ENCODE measurements around the gene FAM25G. TPM values are rescaled to one million over a fixed set of nuclear protein-coding genes. Genes with fewer than 3 reads are reported as not detected.

FAM25G gene
- total and polyA plus RNA-seq, 2 donors (not counting 3 experiments of a cell fraction or from before 2014, with no cell fraction given): not detected

DNA sequence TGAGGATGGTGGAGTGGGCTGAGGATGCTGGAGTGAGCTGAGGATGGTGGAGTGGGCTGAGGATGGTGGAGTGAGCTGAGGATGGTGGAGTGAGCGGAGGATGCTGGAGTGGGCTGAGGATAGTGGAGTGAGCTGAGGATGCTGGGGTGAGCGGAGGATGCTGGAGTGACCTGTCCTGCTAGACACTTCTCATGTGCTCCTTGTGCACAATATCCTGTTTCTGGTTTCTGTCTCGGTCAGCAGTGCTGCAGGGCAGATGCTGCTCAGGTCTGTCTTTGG lies 36.8 kb downstream of the FAM25G start:
- no peaks in the 10 kb centered on the region for H3K9me3 ChIP-seq (replicated peaks; ENCODE audit: control insufficient read depth, insufficient read depth, low read length)
- no peak overlapping the region for H2AFZ ChIP-seq (ENCODE audit: low read depth, low read length)
- H3K9me1 ChIP-seq (replicated peaks; ENCODE audit: control insufficient read depth, extremely low read depth, insufficient read depth, low read length): no peaks in the 10 kb centered on the region
- CTCF ChIA-PET: no interaction called here
- H3K9ac ChIP-seq (replicated peaks; ENCODE audit: extremely low read depth, insufficient read depth, low read length): no peak overlapping the region
- BruUV-seq (replicated peaks): no TSS peak
- no peak overlapping the region for H3K27ac ChIP-seq (ENCODE audit: insufficient read depth, low read depth, low read length)
- no peaks in the 10 kb centered on the region for H3K79me2 ChIP-seq (ENCODE audit: control insufficient read depth, insufficient read depth, low read length)
- H3K4me3 ChIP-seq (replicated peaks in 1 of 3; ENCODE audit: insufficient read depth in 1 of 3, low read depth in 1 of 3, low read length in 3 of 3): no peak overlapping the region
- dilution Hi-C loops (cut with MboI; ENCODE audit: extremely low pct_ligation_motif_present, low sequenced_read_pairs): no loop called here
- H3K4me2 ChIP-seq (ENCODE audit: insufficient read depth, low read length): no peak overlapping the region
- TF ChIP-seq, protein P1, sequence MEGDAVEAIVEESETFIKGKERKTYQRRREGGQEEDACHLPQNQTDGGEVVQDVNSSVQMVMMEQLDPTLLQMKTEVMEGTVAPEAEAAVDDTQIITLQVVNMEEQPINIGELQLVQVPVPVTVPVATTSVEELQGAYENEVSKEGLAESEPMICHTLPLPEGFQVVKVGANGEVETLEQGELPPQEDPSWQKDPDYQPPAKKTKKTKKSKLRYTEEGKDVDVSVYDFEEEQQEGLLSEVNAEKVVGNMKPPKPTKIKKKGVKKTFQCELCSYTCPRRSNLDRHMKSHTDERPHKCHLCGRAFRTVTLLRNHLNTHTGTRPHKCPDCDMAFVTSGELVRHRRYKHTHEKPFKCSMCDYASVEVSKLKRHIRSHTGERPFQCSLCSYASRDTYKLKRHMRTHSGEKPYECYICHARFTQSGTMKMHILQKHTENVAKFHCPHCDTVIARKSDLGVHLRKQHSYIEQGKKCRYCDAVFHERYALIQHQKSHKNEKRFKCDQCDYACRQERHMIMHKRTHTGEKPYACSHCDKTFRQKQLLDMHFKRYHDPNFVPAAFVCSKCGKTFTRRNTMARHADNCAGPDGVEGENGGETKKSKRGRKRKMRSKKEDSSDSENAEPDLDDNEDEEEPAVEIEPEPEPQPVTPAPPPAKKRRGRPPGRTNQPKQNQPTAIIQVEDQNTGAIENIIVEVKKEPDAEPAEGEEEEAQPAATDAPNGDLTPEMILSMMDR (IDR thresholded peaks at IDR 0.05; ENCODE audit: extremely low read depth in 1 of 2, insufficient read depth in 1 of 2, low read depth in 1 of 2, low read length in 2 of 2): no peak
- TF ChIP-seq FOS (IDR thresholded peaks at IDR 0.05; ENCODE audit: borderline replicate concordance, insufficient read depth, low read length) (no peak), GATA2 (IDR thresholded peaks at IDR 0.05; ENCODE audit: insufficient read depth, insufficient read length, low read depth, low read length) (no peak)
- DNase-seq (ENCODE audit: low read depth, low spot score): no peak
- intact Hi-C loops (cut with micrococcal nuclease): no loop called here
- FAIRE-seq: no peak
- no peaks in the 10 kb centered on the region for H3K4me1 ChIP-seq (ENCODE audit: control insufficient read depth, extremely low read depth, insufficient read depth, low read length)
- no peaks in the 10 kb centered on the region for H3K36me3 ChIP-seq (ENCODE audit: control insufficient read depth in 2 of 2, extremely low read depth in 1 of 2, insufficient read depth in 2 of 2, low read length in 2 of 2)
- H4K20me1 ChIP-seq (replicated peaks; ENCODE audit: control insufficient read depth, extremely low read depth, insufficient read depth, low read length): no peaks in the 10 kb centered on the region
- no peaks in the 10 kb centered on the region for H3K27me3 ChIP-seq (ENCODE audit: control insufficient read depth in 2 of 2, insufficient read depth in 2 of 2, low read length in 2 of 2)
- POLR2A ChIA-PET: no interaction called here

GRCh38 chr10:47454008-47454779 lies 37.3 kb downstream of the FAM25G start:
- CTCF ChIA-PET: no interaction called here
- Histone ChIP-seq H3K9me1 (replicated peaks; ENCODE audit: control insufficient read depth, extremely low read depth, insufficient read depth, low read length) (no peaks in the 10 kb centered on the region), H3K4me2 (ENCODE audit: insufficient read depth, low read length) (no peak overlapping the region), H3K4me1 (ENCODE audit: control insufficient read depth, extremely low read depth, insufficient read depth, low read length) (no peaks in the 10 kb centered on the region), H2AFZ (ENCODE audit: low read depth, low read length) (no peak overlapping the region), H4K20me1 (replicated peaks; ENCODE audit: control insufficient read depth, extremely low read depth, insufficient read depth, low read length) (no peaks in the 10 kb centered on the region), H3K9me3 (replicated peaks; ENCODE audit: control insufficient read depth, insufficient read depth, low read length) (no peaks in the 10 kb centered on the region), H3K9ac (replicated peaks; ENCODE audit: extremely low read depth, insufficient read depth, low read length) (no peak overlapping the region), H3K4me3 (replicated peaks in 1 of 3; ENCODE audit: insufficient read depth in 1 of 3, low read depth in 1 of 3, low read length in 3 of 3) (no peak overlapping the region), H3K79me2 (ENCODE audit: control insufficient read depth, insufficient read depth, low read length) (no peaks in the 10 kb centered on the region), H3K27ac (ENCODE audit: insufficient read depth, low read depth, low read length) (no peak overlapping the region), H3K27me3 (ENCODE audit: control insufficient read depth in 2 of 2, insufficient read depth in 2 of 2, low read length in 2 of 2) (no peaks in the 10 kb centered on the region), H3K36me3 (ENCODE audit: control insufficient read depth in 2 of 2, extremely low read depth in 1 of 2, insufficient read depth in 2 of 2, low read length in 2 of 2) (no peaks in the 10 kb centered on the region)
- POLR2A ChIA-PET: no interaction called here
- no peak for FAIRE-seq
- TF ChIP-seq, protein P1 (IDR thresholded peaks at IDR 0.05; ENCODE audit: extremely low read depth in 1 of 2, insufficient read depth in 1 of 2, low read depth in 1 of 2, low read length in 2 of 2): no peak
- TF ChIP-seq JUN (IDR thresholded peaks at IDR 0.05; ENCODE audit: borderline replicate concordance, insufficient read depth, insufficient read length, low read depth): no peak
- no peak for TF ChIP-seq POLR2A (IDR thresholded peaks at IDR 0.05; ENCODE audit: low read depth, low read length)
- no peak for TF ChIP-seq POLR2AphosphoS5 (IDR thresholded peaks at IDR 0.05; ENCODE audit: insufficient read depth, low read depth, low read length)
- no peak for TF ChIP-seq GATA2 (IDR thresholded peaks at IDR 0.05; ENCODE audit: insufficient read depth, insufficient read length, low read depth, low read length)
- TF ChIP-seq EZH2 (IDR thresholded peaks at IDR 0.05; ENCODE audit: borderline replicate concordance, low read depth, low read length, severe bottlenecking): no peak
- no peak for DNase-seq (ENCODE audit: low read depth, low spot score)
- BruUV-seq (replicated peaks): no TSS peak
- intact Hi-C loops (cut with micrococcal nuclease): no loop called here
- dilution Hi-C loops (cut with MboI; ENCODE audit: extremely low pct_ligation_motif_present, low sequenced_read_pairs): no loop called here
